GM12878 (cell line): ENCODE data around the gene FBXO4. TPM values are rescaled to one million over a fixed set of nuclear protein-coding genes. Genes with fewer than 3 reads are reported as not detected.

Experiments used
- BCL3 ChIP-seq: IDR thresholded peaks from 2 replicates; pipeline ENCODE4 v1.6.1; 2011; ENCODE audit warnings: borderline replicate concordance, low read depth, mild to moderate bottlenecking, moderate library complexity, low read length; ENCODE audit not compliant: insufficient read depth, poor library complexity, severe bottlenecking
- BRCA1 ChIP-seq: IDR thresholded peaks from 2 replicates; pipeline ENCODE4 v1.6.1; 2011; ENCODE audit warnings: low read depth, low read length, improper control_type of control experiment
- CTCF ChIP-seq, 3 experiments: IDR thresholded peaks in 2 of 3; conservative IDR thresholded peaks in 1 of 3; 2 replicates each; pipeline ENCODE4 v1.5.1; 2011; ENCODE audit warnings: low read depth in 3 of 3, low read length in 3 of 3, mild to moderate bottlenecking in 3 of 3, control low read depth in 2 of 3, moderate library complexity in 2 of 3, inconsistent platforms in 1 of 3, mixed read lengths in 1 of 3; ENCODE audit not compliant: control insufficient read depth in 2 of 3, insufficient read depth in 1 of 3; ENCODE audit errors: extremely low read depth in 1 of 3
- E2F8 ChIP-seq: fragments of 450-650 bp; IDR thresholded peaks from 2 replicates; pipeline ENCODE4 v1.6.1; 2018; ENCODE audit warnings: mild to moderate bottlenecking, low read depth, moderate library complexity; ENCODE audit not compliant: partially characterized antibody
- EED ChIP-seq: sonication (generic); IDR thresholded peaks from 2 replicates; pipeline ENCODE4 v1.6.1; 2016; ENCODE audit warnings: antibody characterized with exemption, low read depth
- FOXK2 ChIP-seq: fragments of 450-650 bp; IDR thresholded peaks from 2 replicates; pipeline ENCODE4 v1.6.1; 2017; ENCODE audit warnings: mild to moderate bottlenecking, moderate library complexity
- HCFC1 ChIP-seq: fragments of 150-350 bp; IDR thresholded peaks from 2 replicates; pipeline ENCODE4 v1.6.1; 2014; ENCODE audit warnings: low read length
- IKZF2 ChIP-seq, 2 experiments: fragments of 450-650 bp; IDR thresholded peaks; 2 replicates each; pipeline ENCODE4 v1.6.1; 2017; ENCODE audit warnings: mild to moderate bottlenecking in 2 of 2, moderate library complexity in 2 of 2
- LARP7 ChIP-seq: fragments of 450-650 bp; IDR thresholded peaks from 2 replicates; pipeline ENCODE4 v1.6.1; 2017; ENCODE audit warnings: mild to moderate bottlenecking
- MAX ChIP-seq: IDR thresholded peaks from 2 replicates; pipeline ENCODE4 v1.6.1; 2012; ENCODE audit warnings: low read depth, low read length, improper control_type of control experiment
- MYC ChIP-seq: IDR thresholded peaks from 2 replicates; pipeline ENCODE4 v1.6.1; 2011; ENCODE audit warnings: mild to moderate bottlenecking, low read length, moderate library complexity, inconsistent platforms; ENCODE audit not compliant: insufficient read depth, insufficient replicate concordance, insufficient read length, severe bottlenecking
- NFIC ChIP-seq: IDR thresholded peaks from 2 replicates; pipeline ENCODE4 v1.6.1; 2012; ENCODE audit warnings: low read depth, mild to moderate bottlenecking, inconsistent platforms, low read length, moderate library complexity
- NR2C1 ChIP-seq: fragments of 450-650 bp; IDR thresholded peaks from 2 replicates; pipeline ENCODE4 v1.6.1; 2017; ENCODE audit warnings: antibody characterized with exemption, mild to moderate bottlenecking, moderate library complexity
- PAX8 ChIP-seq: fragments of 450-650 bp; IDR thresholded peaks from 2 replicates; pipeline ENCODE4 v1.6.1; 2017; ENCODE audit warnings: mild to moderate bottlenecking, moderate library complexity
- PBX3 ChIP-seq: IDR thresholded peaks from 2 replicates; pipeline ENCODE4 v1.6.1; 2011; ENCODE audit warnings: mild to moderate bottlenecking, low read depth, low read length, moderate library complexity; ENCODE audit not compliant: insufficient replicate concordance
- RAD21 ChIP-seq: IDR thresholded peaks from 2 replicates; pipeline ENCODE4 v1.6.1; 2011; ENCODE audit warnings: mild to moderate bottlenecking, low read depth, low read length, moderate library complexity; ENCODE audit not compliant: insufficient read depth
- RUNX3 ChIP-seq: IDR thresholded peaks from 2 replicates; pipeline ENCODE4 v1.6.1; 2012; ENCODE audit warnings: low read length, inconsistent platforms
- SMAD5 ChIP-seq: IDR thresholded peaks from 2 replicates; pipeline ENCODE4 v1.6.1; 2016; ENCODE audit warnings: antibody characterized with exemption, low read depth
- SMC3 ChIP-seq: IDR thresholded peaks from 2 replicates; pipeline ENCODE4 v1.6.1; 2011; ENCODE audit warnings: low read length, improper control_type of control experiment, borderline replicate concordance
- ZNF207 ChIP-seq: fragments of 450-650 bp; IDR thresholded peaks from 2 replicates; pipeline ENCODE4 v1.6.1; 2014; ENCODE audit warnings: antibody characterized with exemption, mild to moderate bottlenecking, borderline replicate concordance
- ZNF274 ChIP-seq: IDR thresholded peaks from one replicate; pipeline ENCODE4 v1.8.0; 2011; ENCODE audit not compliant: insufficient read length, insufficient read depth
- polyA plus RNA-seq, 11 experiments: library from polyadenylated mRNA; depleted of rRNA in 4 of 11; unstranded in 6 of 11; stranded (reverse) in 5 of 11; fragments of >200 nt; fragmentation: Nextera tagmentation in 4 of 11; fragmentation: Illumina TruSeq in 1 of 11; extraction: Ambion mirVana in 4 of 11; extraction: Trizol in 1 of 11; gene quantifications; 1 replicate in 1 of 11; 2 replicates in 10 of 11; pipeline versions ENCODE4 v1.2.1 to v1.2.3, GENCODE V29; 2011 to 2016; ENCODE audit warnings: inconsistent platforms in 2 of 11, missing spikeins in 2 of 11, low read depth in 1 of 11
- total RNA-seq, 4 experiments: library from RNA; depleted of rRNA in 3 of 4; stranded (reverse); fragments of >200 nt in 3 of 4; fragmentation: Illumina TruSeq in 1 of 4; extraction: Trizol in 1 of 4; gene quantifications; 2 replicates each; pipeline versions ENCODE4 v1.2.1 to v1.2.3, GENCODE V29; 2013 to 2021

FBXO4 gene
- total and polyA plus RNA-seq, 10 of the 15 experiments (the other 5 are each of a cell fraction or from before 2014, with no cell fraction given) = 7.2 to 30.5 (median 19.6) TPM

- peak; percentile 71 for TF ChIP-seq BCL3
- peak; percentile 99 to 100 for TF ChIP-seq IKZF2 (IDR thresholded peaks at IDR 0.05)
- TF ChIP-seq PBX3 = peak; percentile 63
- TF ChIP-seq EED = peak; percentile 96
- no peak for TF ChIP-seq CTCF (IDR thresholded peaks at IDR 0.05 in 2 of 3, conservative IDR thresholded peaks at IDR 0.05 in 1 of 3; ENCODE audit: control insufficient read depth in 2 of 3, extremely low read depth in 1 of 3, insufficient read depth in 1 of 3, low read depth in 3 of 3, low read length in 3 of 3)
- peak; percentile 30; the same call in 1 of the 2 replicates for TF ChIP-seq BRCA1
- no peak for TF ChIP-seq ZNF274
- peak; percentile 89 for TF ChIP-seq RUNX3
- peak; percentile 47 for TF ChIP-seq NFIC
- 0 out of 2 replicates have a peak, but pooled peaks have one; percentile 8 for TF ChIP-seq SMC3
- TF ChIP-seq NR2C1 = peak; percentile 91
- TF ChIP-seq FOXK2 = no peak
- TF ChIP-seq LARP7 = no peak; the same call in 1 of the 2 replicates
- no peak for TF ChIP-seq RAD21
- TF ChIP-seq SMAD5 = no peak; the same call in 1 of the 2 replicates
- peak; percentile 86 for TF ChIP-seq MAX
- peak; percentile 86 for TF ChIP-seq ZNF207
- no peak for TF ChIP-seq E2F8
- TF ChIP-seq PAX8 = no peak
- peak; percentile 32; the same call in 1 of the 2 replicates for TF ChIP-seq HCFC1
- TF ChIP-seq MYC = no peak
Observed at GRCh38 chr5:41903892-41904799, 20.9 kb upstream of the FBXO4 start, which contains the start of gene RIMOC1 (continued).
